LoVo (cell line): ENCODE results near the gene MIPEP.
"Not testable (repeated sequence)": the region's sequence is repeated elsewhere in the genome, so short reads cannot be mapped to it uniquely, and the experiment has no call there.

Experiments used
- DNase-seq: peaks from one replicate; pipeline ENCODE4 v3.0.0-alpha.2; 2016; ENCODE audit warnings: low spot score

MIPEP gene

GRCh38 chr13:23888658-23889614, at the start of gene MIPEP:
Gene MIPEP, minus strand, starts transcription at chr13:23889400. Its CDS starts 80 bp downstream, at chr13:23889320.
- DNase-seq: peak; percentile 92

- no peak for DNase-seq
Measured at GRCh38 chr13:23934520-23934919, 45.3 kb upstream of the MIPEP start.

- no peak for DNase-seq
Measured at GRCh38 chr13:23928985-23929384, 39.8 kb upstream of the MIPEP start.

GRCh38 chr13:23923031-23923430, 33.8 kb upstream of the MIPEP start:
- no peak for DNase-seq

- no peak for DNase-seq
Measured at GRCh38 chr13:23922005-23922932, 33.1 kb upstream of the MIPEP start.

GRCh38 chr13:23921451-23921888, 32.3 kb upstream of the MIPEP start:
- peak; percentile 12 for DNase-seq

GRCh38 chr13:23919006-23919405, 29.8 kb upstream of the MIPEP start:
- no peak for DNase-seq

- DNase-seq: no peak
Measured at GRCh38 chr13:23918208-23918607, 29.0 kb upstream of the MIPEP start.

- no peak for DNase-seq
Measured at GRCh38 chr13:23915308-23915707, 26.1 kb upstream of the MIPEP start.

- DNase-seq: no peak
Measured at GRCh38 chr13:23912469-23912868, 23.3 kb upstream of the MIPEP start.

- DNase-seq: no peak
Measured at GRCh38 chr13:23909606-23910005, 20.4 kb upstream of the MIPEP start.

- DNase-seq: no peak
Measured at GRCh38 chr13:23905766-23906165, 16.6 kb upstream of the MIPEP start.

- DNase-seq: no peak
Measured at GRCh38 chr13:23903906-23904280, 14.7 kb upstream of the MIPEP start.

GRCh38 chr13:23902975-23903905, 14.0 kb upstream of the MIPEP start:
- no peak for DNase-seq

- no peak for DNase-seq
Measured at GRCh38 chr13:23901365-23901764, 12.2 kb upstream of the MIPEP start.

- DNase-seq: no peak
Measured at GRCh38 chr13:23899555-23899954, 10.4 kb upstream of the MIPEP start.

- DNase-seq: no peak
Measured at GRCh38 chr13:23898101-23898500, 8.9 kb upstream of the MIPEP start.

- not testable (repeated sequence) for DNase-seq
Measured at GRCh38 chr13:23897452-23897919, 8.3 kb upstream of the MIPEP start, which contains the start of gene C1QTNF9B. Gene C1QTNF9B, minus strand, starts transcription at chr13:23897502.

- DNase-seq: not testable (repeated sequence)
Measured at GRCh38 chr13:23894746-23895145, 5.5 kb upstream of the MIPEP start.

GRCh38 chr13:23893791-23894190, 4.6 kb upstream of the MIPEP start:
- DNase-seq: not testable (repeated sequence)
